Heart left ventricle (tissue), 13 donors: ENCODE results near the gene PALLD.

Experiments used
- CTCF ChIP-seq, 12 donors: fragments of 200-600 bp; sonication (generic) in 4 of 12; IDR thresholded peaks; one replicate each; pipeline versions ENCODE4 v1.5.0 to v1.8.0; 2018 to 2022; ENCODE audit warnings: antibody characterized with exemption in 12 of 12, mild to moderate bottlenecking in 5 of 12
- POLR2A ChIP-seq, 2 donors: fragments of 450-650 bp; IDR thresholded peaks; one replicate each; pipeline ENCODE4 v1.6.1; 2017; ENCODE audit warnings: antibody characterized with exemption in 2 of 2, mild to moderate bottlenecking in 2 of 2, moderate library complexity in 2 of 2
- donor health status: ischemic (EF 13 %, LVEDD 7.1; RV severe dilation, severe dysfunction).
- donor health status: DM: no; HTN: yes; CAD: no.
- donor health status: DM: no; HTN: no; CAD: no.
- donor health status: ischemic (EF 25% LVEDD 6.9; RV normal size, moderate dysfunction).
- donor health status: ischemic (EF 25% LVEDD 5.7; RV mildly dilated, moderate dysfunction).
- donor health status: ischemic (EF 35%, LVEDD 5.7; RV mildly dilated, moderate dysfunction).
- donor health status: nonischemic (EF 11% LVEDD 7.7; RV severe dilation, severe dysfunction).
- donor health status: DM: yes; HTN: yes; CAD: no.
- donor health status: PGD.
- donor health status: ischemic (EF 29% LVEDD 5.4; RV normal size, mild dysfunction).
- donor health status: nonischemic (EF 23%, LVEDD 6.1; RV moderate dilation, normal function).

DNA sequence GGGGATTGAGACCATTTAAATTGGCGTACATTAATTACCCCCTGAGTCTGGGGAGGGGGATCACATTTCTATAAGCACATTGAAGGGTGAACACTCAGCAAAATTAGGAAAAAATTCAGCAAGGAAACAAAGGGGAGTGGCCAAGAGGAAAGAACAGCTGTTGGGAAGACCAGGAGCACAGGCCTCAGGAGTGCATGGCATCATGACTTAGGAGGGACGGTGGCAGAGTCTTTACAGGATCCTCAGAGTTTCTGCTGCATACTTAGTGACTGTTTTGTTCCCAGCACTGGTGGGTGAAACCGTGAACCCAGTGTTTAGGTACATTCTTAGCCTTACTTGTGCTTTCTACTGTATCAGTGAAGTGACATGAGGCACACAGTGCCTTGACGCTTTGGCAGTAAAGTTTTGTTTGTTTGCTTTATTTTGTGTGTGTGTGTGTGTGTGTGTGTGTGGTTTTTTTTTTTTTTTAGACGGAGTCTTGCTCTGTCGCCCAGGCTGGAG lies 391.9 kb downstream of the PALLD start:
- TF ChIP-seq CTCF (IDR thresholded peaks at IDR 0.05) = no peak
- TF ChIP-seq POLR2A (IDR thresholded peaks at IDR 0.05) = no peak
